SK-N-SH treated with all-trans-retinoic acid at 6 μM for 48 hours (cell line): ENCODE results near the gene AKAP12.

Experiments used
- ISL1 ChIP-seq: fragments of 250-450 bp; sonication (Bioruptor Pico); IDR thresholded peaks from 2 replicates; pipeline ENCODE4 v2.1.2; 2022; ENCODE audit warnings: mild to moderate bottlenecking, moderate library complexity
- OSR1 ChIP-seq: fragments of 250-450 bp; sonication (Bioruptor Pico); IDR thresholded peaks from 2 replicates; pipeline ENCODE4 v1.8.0; 2022; ENCODE audit warnings: moderate library complexity, mild to moderate bottlenecking, inconsistent platforms
- ZFP3 ChIP-seq: fragments of 250-450 bp; sonication (Bioruptor Pico); IDR thresholded peaks from 2 replicates; pipeline ENCODE4 v1.5.0; 2020; ENCODE audit warnings: mild to moderate bottlenecking, moderate library complexity
- ZFP30 ChIP-seq: fragments of 450-650 bp; formaldehyde crosslinking; IDR thresholded peaks from 2 replicates; pipeline ENCODE4 v1.5.0; 2022; ENCODE audit warnings: mild to moderate bottlenecking, moderate library complexity
- ZNF70 ChIP-seq: fragments of 450-650 bp; formaldehyde crosslinking; IDR thresholded peaks from 2 replicates; pipeline ENCODE4 v1.5.0; 2020; ENCODE audit warnings: mild to moderate bottlenecking, moderate library complexity
- TF ChIP-seq, protein P1 (sequence below): fragments of 250-450 bp; sonication (Bioruptor Pico); IDR thresholded peaks from 2 replicates; pipeline ENCODE4 v1.8.0; 2020; ENCODE audit warnings: mild to moderate bottlenecking, moderate library complexity, borderline replicate concordance
- TF ChIP-seq, protein P2 (sequence below): fragments of 250-450 bp; sonication (Bioruptor Pico); IDR thresholded peaks from 2 replicates; pipeline ENCODE4 v1.5.0; 2020; ENCODE audit warnings: mild to moderate bottlenecking, moderate library complexity
- TF ChIP-seq, protein P3 (sequence below): fragments of 250-450 bp; sonication (Bioruptor Pico); IDR thresholded peaks from 2 replicates; pipeline ENCODE4 v1.5.1; 2021; ENCODE audit warnings: mild to moderate bottlenecking, moderate library complexity
- TF ChIP-seq, protein P4 (sequence below): fragments of 250-450 bp; sonication (Bioruptor Pico); IDR thresholded peaks from 2 replicates; pipeline ENCODE4 v1.5.1; 2020; ENCODE audit warnings: low read depth, mild to moderate bottlenecking, moderate library complexity

DNA sequence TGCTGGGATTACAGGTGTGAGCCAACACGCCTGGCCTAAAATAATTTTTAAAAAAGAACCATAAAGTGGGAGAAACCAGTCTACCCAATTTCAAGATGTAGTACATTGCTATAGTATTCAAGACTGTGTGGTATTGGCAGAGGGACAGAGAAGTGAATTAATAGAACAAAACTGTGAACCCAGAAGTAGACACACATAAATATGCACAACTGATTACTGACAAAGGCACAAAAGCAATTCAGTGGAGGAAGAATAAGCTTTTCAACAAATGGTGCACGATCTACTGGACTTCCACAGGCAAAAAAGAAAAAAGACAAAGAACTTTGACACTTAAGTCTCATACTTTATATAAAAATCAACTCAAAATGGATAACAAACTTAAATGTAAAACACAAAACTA lies 136.1 kb downstream of the AKAP12 start:
- TF ChIP-seq, protein P1, sequence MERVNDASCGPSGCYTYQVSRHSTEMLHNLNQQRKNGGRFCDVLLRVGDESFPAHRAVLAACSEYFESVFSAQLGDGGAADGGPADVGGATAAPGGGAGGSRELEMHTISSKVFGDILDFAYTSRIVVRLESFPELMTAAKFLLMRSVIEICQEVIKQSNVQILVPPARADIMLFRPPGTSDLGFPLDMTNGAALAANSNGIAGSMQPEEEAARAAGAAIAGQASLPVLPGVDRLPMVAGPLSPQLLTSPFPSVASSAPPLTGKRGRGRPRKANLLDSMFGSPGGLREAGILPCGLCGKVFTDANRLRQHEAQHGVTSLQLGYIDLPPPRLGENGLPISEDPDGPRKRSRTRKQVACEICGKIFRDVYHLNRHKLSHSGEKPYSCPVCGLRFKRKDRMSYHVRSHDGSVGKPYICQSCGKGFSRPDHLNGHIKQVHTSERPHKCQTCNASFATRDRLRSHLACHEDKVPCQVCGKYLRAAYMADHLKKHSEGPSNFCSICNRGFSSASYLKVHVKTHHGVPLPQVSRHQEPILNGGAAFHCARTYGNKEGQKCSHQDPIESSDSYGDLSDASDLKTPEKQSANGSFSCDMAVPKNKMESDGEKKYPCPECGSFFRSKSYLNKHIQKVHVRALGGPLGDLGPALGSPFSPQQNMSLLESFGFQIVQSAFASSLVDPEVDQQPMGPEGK: no peak
- TF ChIP-seq, protein P2, sequence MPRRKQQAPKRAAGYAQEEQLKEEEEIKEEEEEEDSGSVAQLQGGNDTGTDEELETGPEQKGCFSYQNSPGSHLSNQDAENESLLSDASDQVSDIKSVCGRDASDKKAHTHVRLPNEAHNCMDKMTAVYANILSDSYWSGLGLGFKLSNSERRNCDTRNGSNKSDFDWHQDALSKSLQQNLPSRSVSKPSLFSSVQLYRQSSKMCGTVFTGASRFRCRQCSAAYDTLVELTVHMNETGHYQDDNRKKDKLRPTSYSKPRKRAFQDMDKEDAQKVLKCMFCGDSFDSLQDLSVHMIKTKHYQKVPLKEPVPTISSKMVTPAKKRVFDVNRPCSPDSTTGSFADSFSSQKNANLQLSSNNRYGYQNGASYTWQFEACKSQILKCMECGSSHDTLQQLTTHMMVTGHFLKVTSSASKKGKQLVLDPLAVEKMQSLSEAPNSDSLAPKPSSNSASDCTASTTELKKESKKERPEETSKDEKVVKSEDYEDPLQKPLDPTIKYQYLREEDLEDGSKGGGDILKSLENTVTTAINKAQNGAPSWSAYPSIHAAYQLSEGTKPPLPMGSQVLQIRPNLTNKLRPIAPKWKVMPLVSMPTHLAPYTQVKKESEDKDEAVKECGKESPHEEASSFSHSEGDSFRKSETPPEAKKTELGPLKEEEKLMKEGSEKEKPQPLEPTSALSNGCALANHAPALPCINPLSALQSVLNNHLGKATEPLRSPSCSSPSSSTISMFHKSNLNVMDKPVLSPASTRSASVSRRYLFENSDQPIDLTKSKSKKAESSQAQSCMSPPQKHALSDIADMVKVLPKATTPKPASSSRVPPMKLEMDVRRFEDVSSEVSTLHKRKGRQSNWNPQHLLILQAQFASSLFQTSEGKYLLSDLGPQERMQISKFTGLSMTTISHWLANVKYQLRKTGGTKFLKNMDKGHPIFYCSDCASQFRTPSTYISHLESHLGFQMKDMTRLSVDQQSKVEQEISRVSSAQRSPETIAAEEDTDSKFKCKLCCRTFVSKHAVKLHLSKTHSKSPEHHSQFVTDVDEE (CRISPR knock-in tag): no peak
- TF ChIP-seq, protein P3, sequence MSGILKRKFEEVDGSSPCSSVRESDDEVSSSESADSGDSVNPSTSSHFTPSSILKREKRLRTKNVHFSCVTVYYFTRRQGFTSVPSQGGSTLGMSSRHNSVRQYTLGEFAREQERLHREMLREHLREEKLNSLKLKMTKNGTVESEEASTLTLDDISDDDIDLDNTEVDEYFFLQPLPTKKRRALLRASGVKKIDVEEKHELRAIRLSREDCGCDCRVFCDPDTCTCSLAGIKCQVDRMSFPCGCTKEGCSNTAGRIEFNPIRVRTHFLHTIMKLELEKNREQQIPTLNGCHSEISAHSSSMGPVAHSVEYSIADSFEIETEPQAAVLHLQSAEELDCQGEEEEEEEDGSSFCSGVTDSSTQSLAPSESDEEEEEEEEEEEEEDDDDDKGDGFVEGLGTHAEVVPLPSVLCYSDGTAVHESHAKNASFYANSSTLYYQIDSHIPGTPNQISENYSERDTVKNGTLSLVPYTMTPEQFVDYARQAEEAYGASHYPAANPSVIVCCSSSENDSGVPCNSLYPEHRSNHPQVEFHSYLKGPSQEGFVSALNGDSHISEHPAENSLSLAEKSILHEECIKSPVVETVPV (CRISPR knock-in tag): no peak
- TF ChIP-seq, protein P4, sequence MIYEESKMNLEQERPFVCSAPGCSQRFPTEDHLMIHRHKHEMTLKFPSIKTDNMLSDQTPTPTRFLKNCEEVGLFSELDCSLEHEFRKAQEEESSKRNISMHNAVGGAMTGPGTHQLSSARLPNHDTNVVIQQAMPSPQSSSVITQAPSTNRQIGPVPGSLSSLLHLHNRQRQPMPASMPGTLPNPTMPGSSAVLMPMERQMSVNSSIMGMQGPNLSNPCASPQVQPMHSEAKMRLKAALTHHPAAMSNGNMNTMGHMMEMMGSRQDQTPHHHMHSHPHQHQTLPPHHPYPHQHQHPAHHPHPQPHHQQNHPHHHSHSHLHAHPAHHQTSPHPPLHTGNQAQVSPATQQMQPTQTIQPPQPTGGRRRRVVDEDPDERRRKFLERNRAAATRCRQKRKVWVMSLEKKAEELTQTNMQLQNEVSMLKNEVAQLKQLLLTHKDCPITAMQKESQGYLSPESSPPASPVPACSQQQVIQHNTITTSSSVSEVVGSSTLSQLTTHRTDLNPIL: no peak
- TF ChIP-seq ZNF70 (CRISPR knock-in tag): no peak
- TF ChIP-seq OSR1 (CRISPR knock-in tag): no peak
- TF ChIP-seq ZFP3 (CRISPR knock-in tag): no peak
- no peak for TF ChIP-seq ZFP30 (CRISPR knock-in tag)
- no peak for TF ChIP-seq ISL1
